GM12891 (cell line): ENCODE data around the gene CCDC97.

ENCODE experiments used
- POLR2A ChIP-seq: IDR thresholded peaks from 2 replicates; pipeline ENCODE4 v1.6.1; 2011; ENCODE audit warnings: low read depth, low read length, control low read depth
- POLR2AphosphoS5 ChIP-seq: IDR thresholded peaks from 2 replicates; pipeline ENCODE4 v1.6.1; 2011; ENCODE audit warnings: low read depth, low read length, control low read depth
- POU2F2 ChIP-seq: IDR thresholded peaks from 2 replicates; pipeline ENCODE4 v1.6.1; 2011; ENCODE audit warnings: low read depth, mild to moderate bottlenecking, control low read depth, low read length, moderate library complexity

DNA sequence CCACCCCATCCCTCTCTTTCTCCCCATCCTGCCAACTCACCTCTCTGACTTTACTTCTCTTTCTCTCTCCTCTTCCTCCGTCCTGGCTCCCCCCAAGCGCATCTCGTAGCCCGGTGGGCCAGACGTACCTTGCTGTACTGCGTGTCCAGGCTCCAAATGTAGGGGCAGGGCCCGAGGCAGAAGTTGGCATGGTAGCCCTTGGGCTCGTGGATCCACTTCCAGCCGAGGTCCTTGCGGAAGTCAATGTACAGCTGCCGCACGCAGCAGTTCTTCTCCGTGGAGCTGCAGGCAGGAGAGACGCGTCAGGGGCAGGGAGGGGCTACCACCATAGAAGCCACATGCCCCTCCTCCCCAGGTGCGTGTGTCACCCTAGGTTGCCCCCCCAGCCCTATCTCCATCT lies 22.0 kb downstream of the CCDC97 start:
- TF ChIP-seq POLR2AphosphoS5 (no peak), POLR2A (no peak), POU2F2 (no peak)
